GM11168 (cell line): Measurements from ENCODE around the gene PEAK3.

Experiments
- in situ Hi-C: fragments of 300-500 bp; cut with MboI; formaldehyde crosslinking; loops from one replicate; pipeline ENCODE4 v1.12.0; 2022; ENCODE audit warnings: low sequenced_read_pairs; ENCODE audit not compliant: unreplicated experiment

The PEAK3 gene

GRCh38 chr19:2289714-2290435 is 7.9 kb upstream of the PEAK3 start:
- in situ Hi-C loops = loop anchor here (25.0 kb wide), 1 partner anchor 97 kb away; no protein-coding TSS in a partner anchor

- in situ Hi-C loops = loop anchor here (25.0 kb wide), 1 partner anchor 98 kb away; no protein-coding TSS in a partner anchor
These were observed 7.1 kb upstream of the PEAK3 start for GRCh38 chr19:2288818-2289713.

- in situ Hi-C loops = loop anchor here (25.0 kb wide), 1 partner anchor 99 kb away; no protein-coding TSS in a partner anchor
These were observed 6.4 kb upstream of the PEAK3 start for GRCh38 chr19:2288338-2288817.

GRCh38 chr19:2287585-2288337 is 5.8 kb upstream of the PEAK3 start:
- in situ Hi-C loops = loop anchor here (25.0 kb wide), 1 partner anchor 100 kb away; no protein-coding TSS in a partner anchor

- in situ Hi-C loops = loop anchor here (25.0 kb wide), 1 partner anchor 101 kb away; no protein-coding TSS in a partner anchor
These were observed 4.6 kb upstream of the PEAK3 start for GRCh38 chr19:2286402-2287140.

- in situ Hi-C loops = loop anchor here (25.0 kb wide), 1 partner anchor 103 kb away; no protein-coding TSS in a partner anchor
These were observed 2.0 kb upstream of the PEAK3 start for GRCh38 chr19:2283835-2284507.

- in situ Hi-C loops = loop anchor here (25.0 kb wide), 1 partner anchor 104 kb away; no protein-coding TSS in a partner anchor
These were observed 875 bp upstream of the PEAK3 start for GRCh38 chr19:2282862-2283237.

- in situ Hi-C loops = loop anchor here (25.0 kb wide), 1 partner anchor 106 kb away; no protein-coding TSS in a partner anchor
These were observed 512 bp downstream of the PEAK3 start for GRCh38 chr19:2281265-2282061.

- in situ Hi-C loops = loop anchor here (25.0 kb wide), 1 partner anchor 107 kb away; no protein-coding TSS in a partner anchor
These were observed 1.2 kb downstream of the PEAK3 start for GRCh38 chr19:2280633-2281264.

GRCh38 chr19:2278459-2279158 is 3.4 kb downstream of the PEAK3 start:
- in situ Hi-C loops = loop anchor here (25.0 kb wide), 1 partner anchor 109 kb away; no protein-coding TSS in a partner anchor

GRCh38 chr19:2277138-2277537 is 4.8 kb downstream of the PEAK3 start:
- in situ Hi-C loops = loop anchor here (25.0 kb wide), 1 partner anchor 110 kb away; no protein-coding TSS in a partner anchor

- in situ Hi-C loops = loop anchor here (25.0 kb wide), 1 partner anchor 111 kb away; no protein-coding TSS in a partner anchor
These were observed 5.5 kb downstream of the PEAK3 start for GRCh38 chr19:2276429-2276986.

- in situ Hi-C loops = loop anchor here (25.0 kb wide), 1 partner anchor 111 kb away; no protein-coding TSS in a partner anchor
These were observed 6.2 kb downstream of the PEAK3 start for GRCh38 chr19:2275588-2276428.

- in situ Hi-C loops = loop anchor here (25.0 kb wide), 1 partner anchor 112 kb away; no protein-coding TSS in a partner anchor
These were observed 6.9 kb downstream of the PEAK3 start for GRCh38 chr19:2274931-2275535.

GRCh38 chr19:2274185-2274711 is 7.7 kb downstream of the PEAK3 start:
- in situ Hi-C loops = no loop called here
